HG02870 (cell line): ENCODE measurements around the gene IKZF3.
"Not testable (repeated sequence)": the region's sequence is repeated elsewhere in the genome, so short reads cannot be mapped to it uniquely, and the experiment has no call there.

Source experiments
- ATAC-seq: cut with Tn5 transposase; IDR thresholded peaks from one replicate; pipeline ENCODE4 v1.9.1; 2021; ENCODE audit warnings: mild to moderate bottlenecking, moderate library complexity; ENCODE audit not compliant: unreplicated experiment

Gene IKZF3

GRCh38 chr17:39722965-39723848, 140.9 kb downstream of the IKZF3 start:
- ATAC-seq = no peak

- ATAC-seq = no peak
These were observed 142.0 kb downstream of the IKZF3 start for GRCh38 chr17:39722104-39722503.

- ATAC-seq = no peak
These were observed 144.4 kb downstream of the IKZF3 start for GRCh38 chr17:39719563-39720355.

GRCh38 chr17:39717660-39718059, 146.5 kb downstream of the IKZF3 start:
- ATAC-seq = no peak

GRCh38 chr17:39716879-39717536, 147.1 kb downstream of the IKZF3 start:
- no peak for ATAC-seq

- ATAC-seq = no peak
These were observed 147.9 kb downstream of the IKZF3 start for GRCh38 chr17:39716073-39716818.

GRCh38 chr17:39715375-39716072, 148.6 kb downstream of the IKZF3 start:
- ATAC-seq = no peak

- ATAC-seq = no peak
These were observed 149.9 kb downstream of the IKZF3 start for GRCh38 chr17:39714234-39714633.

GRCh38 chr17:39711851-39712250, 152.3 kb downstream of the IKZF3 start:
- no peak for ATAC-seq

- ATAC-seq = not testable (repeated sequence)
These were observed 153.0 kb downstream of the IKZF3 start for GRCh38 chr17:39711071-39711470.

- ATAC-seq = no peak
These were observed 153.8 kb downstream of the IKZF3 start for GRCh38 chr17:39709998-39710964.

- ATAC-seq = no peak
These were observed 154.7 kb downstream of the IKZF3 start for GRCh38 chr17:39709319-39709997.
